BJ (cell line): ENCODE measurements around the gene KRT84. TPM values are rescaled to one million over a fixed set of nuclear protein-coding genes. Genes with fewer than 3 reads are reported as not detected.
A peak's percentile ranks its signal among the peaks of the same experiment; 100 is the strongest.

Experiments
- CTCF ChIA-PET: fragments of 350-600 bp; formaldehyde crosslinking; extraction: SDS; loops from one replicate; lab custom pipeline; 2021; ENCODE audit warnings: antibody characterized with exemption, inconsistent platforms; lab: Yijun Ruan, JAX
- POLR2A ChIA-PET: fragments of 300-600 bp; sonication (Branson Sonifier 250); formaldehyde crosslinking; extraction: SDS; loops from one replicate; lab custom pipeline; 2021; ENCODE audit warnings: antibody characterized with exemption; lab: Charles Lee
- DNase-seq: peaks from one replicate; pipeline ENCODE4 v3.0.0-alpha.2; 2011; ENCODE audit warnings: low read depth
- H3K27me3 ChIP-seq: 2 replicates; pipeline ENCODE4 v1.6.0; 2011; ENCODE audit warnings: low read length; ENCODE audit not compliant: control insufficient read depth, insufficient read depth
- H3K36me3 ChIP-seq: 2 replicates; pipeline ENCODE4 v1.5.1; 2011; ENCODE audit warnings: low read length; ENCODE audit not compliant: control insufficient read depth, insufficient read depth
- H3K4me3 ChIP-seq: 2 replicates; pipeline ENCODE4 v1.5.1; 2011; ENCODE audit warnings: low read depth, mild to moderate bottlenecking, control low read depth, low read length
- polyA plus RNA-seq: library from polyadenylated mRNA; depleted of rRNA; stranded (reverse); fragments of >200 nt; gene quantifications from 2 replicates; pipeline ENCODE4 v1.2.3, GENCODE V29; 2011
- TF ChIP-seq, protein P1 (sequence below): IDR thresholded peaks from 2 replicates; pipeline ENCODE4 v1.5.1; 2011; ENCODE audit warnings: low read depth, mild to moderate bottlenecking, control low read depth, inconsistent platforms, low read length, moderate library complexity; ENCODE audit not compliant: insufficient read depth

KRT84 gene
- polyA plus RNA-seq, 1 experiment: not detected

DNA sequence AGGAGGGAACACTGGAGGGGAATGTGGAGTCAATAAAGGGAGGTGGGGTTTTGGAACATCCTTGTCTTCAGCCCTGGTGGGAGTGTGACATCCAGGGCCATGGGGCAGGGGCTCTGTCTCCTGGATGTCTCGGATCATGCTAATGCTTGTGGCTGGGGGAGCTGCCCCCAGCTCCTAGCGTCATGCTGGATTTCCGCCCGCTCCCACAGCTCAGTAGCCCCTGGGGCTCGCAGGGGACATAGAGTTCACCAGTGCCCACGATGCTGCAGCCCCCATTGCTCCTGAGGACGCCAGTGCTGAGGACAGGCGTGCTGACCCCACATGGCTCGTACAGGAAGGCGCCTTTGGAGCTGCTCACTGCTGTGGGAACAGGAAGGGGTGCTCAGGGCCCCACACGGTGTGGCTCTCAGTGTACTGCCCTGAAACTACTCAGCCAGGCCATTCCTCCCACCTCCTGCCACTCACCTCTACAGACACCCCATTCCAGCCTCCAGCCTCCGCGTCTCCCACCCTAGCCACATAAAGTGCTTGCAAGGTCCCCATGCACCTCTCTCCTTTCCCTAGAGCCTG, 9.5 kb upstream of the KRT84 start:
- Histone ChIP-seq H3K36me3 (no peaks in the 10 kb centered on the region), H3K4me3 (no peak overlapping the region), H3K27me3 (peaks cover 14% of the 10 kb centered on the region)
- no peak for DNase-seq
- TF ChIP-seq, protein P1, sequence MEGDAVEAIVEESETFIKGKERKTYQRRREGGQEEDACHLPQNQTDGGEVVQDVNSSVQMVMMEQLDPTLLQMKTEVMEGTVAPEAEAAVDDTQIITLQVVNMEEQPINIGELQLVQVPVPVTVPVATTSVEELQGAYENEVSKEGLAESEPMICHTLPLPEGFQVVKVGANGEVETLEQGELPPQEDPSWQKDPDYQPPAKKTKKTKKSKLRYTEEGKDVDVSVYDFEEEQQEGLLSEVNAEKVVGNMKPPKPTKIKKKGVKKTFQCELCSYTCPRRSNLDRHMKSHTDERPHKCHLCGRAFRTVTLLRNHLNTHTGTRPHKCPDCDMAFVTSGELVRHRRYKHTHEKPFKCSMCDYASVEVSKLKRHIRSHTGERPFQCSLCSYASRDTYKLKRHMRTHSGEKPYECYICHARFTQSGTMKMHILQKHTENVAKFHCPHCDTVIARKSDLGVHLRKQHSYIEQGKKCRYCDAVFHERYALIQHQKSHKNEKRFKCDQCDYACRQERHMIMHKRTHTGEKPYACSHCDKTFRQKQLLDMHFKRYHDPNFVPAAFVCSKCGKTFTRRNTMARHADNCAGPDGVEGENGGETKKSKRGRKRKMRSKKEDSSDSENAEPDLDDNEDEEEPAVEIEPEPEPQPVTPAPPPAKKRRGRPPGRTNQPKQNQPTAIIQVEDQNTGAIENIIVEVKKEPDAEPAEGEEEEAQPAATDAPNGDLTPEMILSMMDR: no peak
- ChIA-PET POLR2A (no interaction called here), CTCF (interaction anchor here (0.8 to 2.9 kb wide), 6 partner anchors 9 to 47 kb away, joined by 3 to 14 read pairs (median 6); partner anchors contain the start of gene KRT84)

DNA sequence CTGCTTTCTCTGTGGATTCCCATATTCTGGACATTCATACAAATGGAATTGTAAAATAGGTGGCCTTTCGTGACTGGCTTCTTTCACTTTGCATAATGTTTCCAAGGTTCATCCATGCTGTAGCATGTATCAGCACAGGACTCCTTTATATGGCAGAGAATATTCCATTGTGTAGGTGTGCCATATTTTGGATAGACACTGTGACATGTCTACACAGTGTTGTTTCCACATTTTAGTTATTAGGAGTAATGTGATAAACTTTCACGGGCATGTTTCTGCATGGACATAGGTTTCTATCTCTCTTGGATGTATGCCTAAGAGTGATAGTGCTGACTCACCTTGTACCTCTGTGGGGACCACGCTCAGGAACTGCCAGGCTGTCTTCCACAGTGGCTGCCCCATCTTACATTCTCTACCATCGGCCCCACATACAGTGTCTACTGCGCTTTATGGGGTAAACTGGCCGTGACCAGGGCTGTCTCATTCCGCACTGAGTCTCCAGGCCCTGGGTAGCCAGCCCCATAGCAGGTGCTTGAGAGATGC, 7.1 kb upstream of the KRT84 start:
- POLR2A ChIA-PET: no interaction called here

DNA sequence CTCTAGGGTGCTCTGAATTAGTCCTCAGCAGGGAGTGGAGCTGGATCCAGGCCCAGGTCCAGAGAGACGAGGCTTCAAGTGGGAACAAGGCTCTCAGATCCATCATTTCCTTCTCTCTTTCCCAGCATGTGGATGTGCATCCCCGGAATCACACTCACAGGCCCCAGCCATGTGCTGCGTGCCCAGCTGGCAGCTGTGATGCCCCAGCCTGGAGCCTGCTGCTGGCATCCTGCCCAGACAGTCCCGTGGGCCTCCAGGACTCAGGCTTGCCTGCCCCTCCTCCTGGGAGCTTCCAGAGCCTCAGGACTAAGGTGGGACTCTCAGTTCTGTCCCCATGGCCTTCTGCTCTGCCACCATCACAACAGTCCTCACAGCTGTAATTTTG, 6.2 kb upstream of the KRT84 start:
- H3K4me3 ChIP-seq: no peak overlapping the region
- ChIA-PET POLR2A (no interaction called here), CTCF (interaction anchor here (0.7 to 2.2 kb wide), 19 partner anchors 8 to 589 kb away, joined by 3 to 21 read pairs (median 4); no protein-coding TSS in a partner anchor)
- H3K36me3 ChIP-seq: no peaks in the 10 kb centered on the region
- TF ChIP-seq, protein P1: no peak
- H3K27me3 ChIP-seq: peaks cover 9% of the 10 kb centered on the region; the same call in 1 of the 2 replicates
- DNase-seq: no peak

More for the DNA sequence above, 7.1 kb upstream of the KRT84 start:
- no peak for DNase-seq
- Histone ChIP-seq H3K4me3 (no peak overlapping the region), H3K36me3 (no peaks in the 10 kb centered on the region), H3K27me3 (peaks cover 13% of the 10 kb centered on the region)
- TF ChIP-seq, protein P1: no peak
- CTCF ChIA-PET: interaction anchor here (0.7 to 2.2 kb wide), 10 partner anchors 9 to 487 kb away, joined by 3 to 21 read pairs (median 4); no protein-coding TSS in a partner anchor

DNA sequence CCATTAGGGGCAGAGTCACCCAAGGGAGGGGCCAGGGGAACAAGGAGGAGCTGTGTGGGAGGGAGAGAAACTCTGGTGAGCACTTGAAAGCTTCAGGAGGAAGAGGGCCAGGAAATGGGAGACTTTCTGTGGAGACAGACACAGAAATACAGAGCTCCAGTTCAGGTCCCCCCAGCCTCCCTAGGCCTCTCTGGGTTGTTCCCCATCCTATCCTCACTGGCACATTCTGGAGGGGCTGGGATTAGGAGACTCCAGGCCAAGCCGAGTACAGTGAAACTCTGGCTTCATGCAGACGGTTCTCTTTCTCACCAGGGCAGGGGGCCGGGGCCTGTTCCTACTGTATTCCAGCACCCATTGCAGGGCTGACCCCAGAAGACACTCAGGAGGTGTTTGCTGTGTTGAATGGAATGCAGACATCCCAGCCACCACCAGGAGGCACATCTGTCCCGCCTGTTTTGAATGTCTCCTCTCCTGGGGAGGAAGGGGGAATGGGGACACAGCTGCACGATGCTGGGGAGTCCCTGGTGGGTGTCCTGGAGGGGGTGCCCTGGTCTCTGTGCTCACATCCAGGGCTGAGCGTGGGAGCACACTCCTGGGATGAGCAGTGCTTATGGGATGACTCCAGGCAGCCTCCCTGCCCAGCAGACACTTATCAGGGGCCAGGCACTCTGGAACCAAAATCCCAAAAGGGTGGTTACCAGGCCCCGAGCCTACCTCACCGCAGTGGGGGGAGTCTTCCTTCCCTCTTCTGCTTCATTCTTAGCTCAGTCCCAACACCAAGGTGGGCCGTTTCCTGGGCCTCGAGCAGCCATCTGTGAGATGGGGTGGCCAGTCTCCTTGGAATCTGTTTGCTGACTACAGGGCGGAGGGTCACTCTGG, 5.5 kb upstream of the KRT84 start:
- Histone ChIP-seq H3K27me3 (peaks cover 9% of the 10 kb centered on the region; the same call in 1 of the 2 replicates), H3K36me3 (no peaks in the 10 kb centered on the region), H3K4me3 (no peak overlapping the region)
- CTCF ChIA-PET: interaction anchor here (0.6 to 2.2 kb wide), 23 partner anchors 9 to 590 kb away, joined by 3 to 21 read pairs (median 4); no protein-coding TSS in a partner anchor
- DNase-seq: no peak
- TF ChIP-seq, protein P1: peak; percentile 76
- POLR2A ChIA-PET: no interaction called here
